ENCODE results near the gene GCNA.
"Not testable (repeated sequence)": the region's sequence is repeated elsewhere in the genome, so short reads cannot be mapped to it uniquely, and the experiment has no call there.

The GCNA gene

GRCh38 chrX:71579990-71580380 lies 1.7 kb downstream of the GCNA start:
- no peak overlapping the region for H3K4me3 ChIP-seq (ENCODE audit: low read depth, low read length)
- TF ChIP-seq, protein P1, sequence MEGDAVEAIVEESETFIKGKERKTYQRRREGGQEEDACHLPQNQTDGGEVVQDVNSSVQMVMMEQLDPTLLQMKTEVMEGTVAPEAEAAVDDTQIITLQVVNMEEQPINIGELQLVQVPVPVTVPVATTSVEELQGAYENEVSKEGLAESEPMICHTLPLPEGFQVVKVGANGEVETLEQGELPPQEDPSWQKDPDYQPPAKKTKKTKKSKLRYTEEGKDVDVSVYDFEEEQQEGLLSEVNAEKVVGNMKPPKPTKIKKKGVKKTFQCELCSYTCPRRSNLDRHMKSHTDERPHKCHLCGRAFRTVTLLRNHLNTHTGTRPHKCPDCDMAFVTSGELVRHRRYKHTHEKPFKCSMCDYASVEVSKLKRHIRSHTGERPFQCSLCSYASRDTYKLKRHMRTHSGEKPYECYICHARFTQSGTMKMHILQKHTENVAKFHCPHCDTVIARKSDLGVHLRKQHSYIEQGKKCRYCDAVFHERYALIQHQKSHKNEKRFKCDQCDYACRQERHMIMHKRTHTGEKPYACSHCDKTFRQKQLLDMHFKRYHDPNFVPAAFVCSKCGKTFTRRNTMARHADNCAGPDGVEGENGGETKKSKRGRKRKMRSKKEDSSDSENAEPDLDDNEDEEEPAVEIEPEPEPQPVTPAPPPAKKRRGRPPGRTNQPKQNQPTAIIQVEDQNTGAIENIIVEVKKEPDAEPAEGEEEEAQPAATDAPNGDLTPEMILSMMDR (IDR thresholded peaks at IDR 0.05; ENCODE audit: low read depth, low read length): no peak

DNA sequence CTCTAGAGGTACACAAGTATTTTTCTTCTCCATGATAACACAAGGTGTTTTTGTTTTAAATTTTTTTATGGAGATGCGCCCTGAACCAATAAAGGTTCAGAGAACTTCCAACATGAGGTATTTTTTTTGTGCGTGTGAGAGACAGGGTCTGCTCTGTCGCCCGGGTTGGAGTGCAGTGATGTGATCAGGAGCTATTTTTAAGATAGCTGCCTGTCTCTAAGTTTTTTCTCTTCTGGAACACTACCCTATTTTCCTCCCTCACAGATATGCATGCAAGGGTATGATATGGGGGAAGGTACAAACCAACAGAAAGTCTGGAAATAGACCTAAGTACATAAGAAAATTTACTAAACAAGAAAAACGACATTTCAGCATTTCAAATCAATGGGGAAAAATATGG lies 3.0 kb downstream of the GCNA start:
- H3K4me3 ChIP-seq (ENCODE audit: low read depth, low read length): no peak overlapping the region
- TF ChIP-seq, protein P1 (IDR thresholded peaks at IDR 0.05; ENCODE audit: low read depth, low read length): no peak

DNA sequence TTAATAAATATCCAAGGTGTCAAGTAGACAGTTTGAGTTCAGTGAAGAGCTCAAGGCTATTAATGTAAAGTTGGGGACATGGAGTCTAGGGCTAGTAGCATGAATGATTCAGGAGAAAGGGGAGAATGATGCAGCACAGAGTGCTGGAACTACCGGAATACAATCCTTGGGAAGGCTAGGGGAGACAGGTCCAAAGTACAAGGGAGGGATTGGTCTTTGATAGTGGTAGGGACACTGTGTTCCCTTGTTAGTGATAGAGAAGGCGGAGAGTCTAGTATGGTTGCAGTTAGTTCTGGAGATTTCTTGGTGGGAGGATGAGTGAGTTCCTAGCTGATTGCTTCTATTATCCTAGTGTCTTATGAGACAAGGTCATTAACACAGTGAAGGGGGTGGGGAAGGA lies 8.7 kb downstream of the GCNA start:
- TF ChIP-seq, protein P1 (IDR thresholded peaks at IDR 0.05; ENCODE audit: low read depth, low read length): no peak
- no peak overlapping the region for H3K4me3 ChIP-seq (ENCODE audit: low read depth, low read length)

- H3K4me3 ChIP-seq (ENCODE audit: low read depth, low read length): not testable (repeated sequence)
Observed at GRCh38 chrX:71593210-71593609, 15.0 kb downstream of the GCNA start.

- TF ChIP-seq, protein P1 (IDR thresholded peaks at IDR 0.05; ENCODE audit: low read depth, low read length): no peak
- H3K4me3 ChIP-seq (ENCODE audit: low read depth, low read length): no peak overlapping the region
Observed at GRCh38 chrX:71599965-71600364, 21.7 kb downstream of the GCNA start.

DNA sequence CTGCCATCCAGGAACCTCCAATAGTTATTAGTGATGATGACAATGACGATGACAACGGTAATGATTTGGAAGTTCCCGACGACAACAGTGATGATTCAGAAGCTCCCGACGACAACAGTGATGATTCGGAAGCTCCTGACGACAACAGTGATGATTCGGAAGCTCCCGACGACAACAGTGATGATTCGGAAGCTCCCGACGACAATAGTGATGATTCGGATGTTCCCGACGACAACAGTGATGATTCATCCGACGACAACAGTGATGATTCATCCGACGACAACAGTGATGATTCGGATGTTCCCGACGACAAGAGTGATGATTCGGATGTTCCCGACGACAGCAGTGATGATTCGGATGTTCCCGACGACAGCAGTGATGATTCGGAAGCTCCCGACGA lies 25.4 kb downstream of the GCNA start:
- no peak overlapping the region for H3K4me3 ChIP-seq (ENCODE audit: low read depth, low read length)
- TF ChIP-seq, protein P1 (IDR thresholded peaks at IDR 0.05; ENCODE audit: low read depth, low read length): no peak

- TF ChIP-seq, protein P1 (IDR thresholded peaks at IDR 0.05; ENCODE audit: low read depth, low read length): no peak
- H3K4me3 ChIP-seq (ENCODE audit: low read depth, low read length): no peak overlapping the region
Observed at GRCh38 chrX:71604141-71604540, 25.9 kb downstream of the GCNA start.

DNA sequence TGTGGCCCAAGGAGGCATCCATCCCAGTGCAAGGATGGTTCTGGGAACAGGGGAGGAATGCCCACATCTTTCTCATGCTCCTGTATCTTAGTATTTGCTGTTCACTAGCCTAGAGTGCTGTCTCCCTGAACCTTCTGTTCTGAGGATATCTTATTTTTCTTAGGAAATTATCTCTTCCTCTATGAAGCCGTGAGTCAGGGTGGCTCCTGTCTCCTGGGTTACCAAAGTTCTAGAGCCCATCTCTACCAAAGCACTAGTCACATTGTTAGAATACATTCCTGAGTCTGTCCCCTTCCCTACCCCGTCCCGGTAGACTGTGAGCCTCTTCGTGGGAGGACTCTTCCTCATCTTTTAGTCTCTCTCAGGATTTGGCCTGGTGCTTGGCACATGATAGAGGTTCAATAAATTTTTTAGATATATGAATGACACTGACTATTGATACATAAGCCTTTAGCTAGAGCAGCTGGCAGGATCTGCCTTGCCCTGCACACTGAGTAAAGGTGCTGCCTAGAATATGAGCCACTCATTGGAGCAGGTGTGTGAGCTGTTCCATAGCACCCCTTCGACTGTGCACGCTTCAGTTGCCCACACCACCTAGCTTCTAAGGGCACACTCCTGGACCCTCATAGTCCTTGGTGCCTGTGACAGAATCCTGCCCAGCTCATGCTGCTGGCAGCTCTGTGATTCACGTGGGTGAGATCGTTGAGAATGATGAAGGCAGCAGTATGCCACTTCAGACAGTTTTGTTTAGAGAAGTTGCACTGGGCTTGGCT lies 26.7 kb downstream of the GCNA start:
- TF ChIP-seq, protein P1 (IDR thresholded peaks at IDR 0.05; ENCODE audit: low read depth, low read length): no peak
- H3K4me3 ChIP-seq (ENCODE audit: low read depth, low read length): no peak overlapping the region
